ENCODE data around the gene MAP4K4. TPM values are rescaled to one million over a fixed set of nuclear protein-coding genes. Genes with fewer than 3 reads are reported as not detected.

MAP4K4 gene
- total RNA-seq, 2 donors from 2014 or later = 47.5 to 50.4 TPM

- H3K4me3 ChIP-seq = no peak overlapping the region
- no peak for DNase-seq (ENCODE audit: low spot score)
- no peaks in the 10 kb centered on the region for H3K4me1 ChIP-seq
- H3K36me3 ChIP-seq = peaks cover 56% of the 10 kb centered on the region
- H3K27me3 ChIP-seq = no peaks in the 10 kb centered on the region
- no peak overlapping the region for H3K27ac ChIP-seq
- no peak for TF ChIP-seq CTCF (IDR thresholded peaks at IDR 0.05)
- no peaks in the 10 kb centered on the region for H3K9me3 ChIP-seq
Observed at GRCh38 chr2:101837354-101837753, 139.8 kb downstream of the MAP4K4 start.

- Histone ChIP-seq H3K4me3 (no peak overlapping the region), H3K4me1 (peaks cover 0 to 16% of the 10 kb centered on the region in 2 donors), H3K27ac (no peak overlapping the region), H3K36me3 (peaks cover 62% of the 10 kb centered on the region), H3K9me3 (no peaks in the 10 kb centered on the region), H3K27me3 (no peaks in the 10 kb centered on the region)
- no peak for TF ChIP-seq CTCF (IDR thresholded peaks at IDR 0.05)
- DNase-seq (ENCODE audit: low spot score) = no peak
Observed at GRCh38 chr2:101841679-101842327, 144.3 kb downstream of the MAP4K4 start.

- peaks cover 55% of the 10 kb centered on the region for H3K36me3 ChIP-seq
Observed at GRCh38 chr2:101842471-101842870, 145.0 kb downstream of the MAP4K4 start.

GRCh38 chr2:101843048-101843447 is 145.5 kb downstream of the MAP4K4 start:
- DNase-seq (ENCODE audit: low spot score) = no peak
- no peak overlapping the region for H3K4me3 ChIP-seq

More at GRCh38 chr2:101842471-101842870, 145.0 kb downstream of the MAP4K4 start:
- H3K9me3 ChIP-seq = no peaks in the 10 kb centered on the region
- no peak overlapping the region for H3K27ac ChIP-seq
- no peak for DNase-seq (ENCODE audit: low spot score)
- H3K27me3 ChIP-seq = no peaks in the 10 kb centered on the region
- H3K4me1 ChIP-seq = peaks cover 0 to 16% of the 10 kb centered on the region in 2 donors
- H3K4me3 ChIP-seq = no peak overlapping the region
- no peak for TF ChIP-seq CTCF (IDR thresholded peaks at IDR 0.05)

GRCh38 chr2:101843471-101843870 is 146.0 kb downstream of the MAP4K4 start:
- Histone ChIP-seq H3K4me3 (no peak overlapping the region), H3K27me3 (no peaks in the 10 kb centered on the region), H3K4me1 (peaks cover 0 to 20% of the 10 kb centered on the region in 2 donors), H3K36me3 (peaks cover 53% of the 10 kb centered on the region), H3K27ac (no peak overlapping the region), H3K9me3 (no peaks in the 10 kb centered on the region)
- no peak for DNase-seq (ENCODE audit: low spot score)
- TF ChIP-seq CTCF (IDR thresholded peaks at IDR 0.05) = no peak

More at GRCh38 chr2:101843048-101843447, 145.5 kb downstream of the MAP4K4 start:
- peaks cover 0 to 16% of the 10 kb centered on the region in 2 donors for H3K4me1 ChIP-seq
- TF ChIP-seq CTCF (IDR thresholded peaks at IDR 0.05) = no peak
- peaks cover 53% of the 10 kb centered on the region for H3K36me3 ChIP-seq
- no peak overlapping the region for H3K27ac ChIP-seq
- H3K27me3 ChIP-seq = no peaks in the 10 kb centered on the region
- H3K9me3 ChIP-seq = no peaks in the 10 kb centered on the region

Data from right atrium auricular region (tissue), 2 donors.